ENCODE data around the gene LUC7L2. TPM values are rescaled to one million over a fixed set of nuclear protein-coding genes. Genes with fewer than 3 reads are reported as not detected.
"Not testable (repeated sequence)": the region's sequence is repeated elsewhere in the genome, so short reads cannot be mapped to it uniquely, and the experiment has no call there.

The LUC7L2 gene
- total and polyA plus RNA-seq, 9 donors: 28.5 to 80.4 (median 61.0) TPM

GRCh38 chr7:139422126-139422525 lies 62.4 kb downstream of the LUC7L2 start:
- Histone ChIP-seq H3K4me1 (ENCODE audit: control insufficient read depth, insufficient read depth, low read length) (no peaks in the 10 kb centered on the region), H3K9me3 (replicated peaks; ENCODE audit: control insufficient read depth, low read depth, low read length) (no peaks in the 10 kb centered on the region), H3K36me3 (ENCODE audit: control insufficient read depth, insufficient read depth, low read length) (peaks cover 34% of the 10 kb centered on the region), H3K27ac (ENCODE audit: low read length) (no peak overlapping the region), H3K27me3 (ENCODE audit: control insufficient read depth, insufficient read depth, low read length) (no peaks in the 10 kb centered on the region), H3K4me3 (ENCODE audit: low read length) (no peak overlapping the region)
- 58% methylated on average over 4 of the region's 7 CpGs for WGBS (ENCODE audit: insufficient coverage)
- no peak for DNase-seq

GRCh38 chr7:139423091-139423490 lies 63.4 kb downstream of the LUC7L2 start:
- no peak overlapping the region for H3K27ac ChIP-seq (ENCODE audit: low read length)
- no peaks in the 10 kb centered on the region for H3K27me3 ChIP-seq (ENCODE audit: control insufficient read depth, insufficient read depth, low read length)
- no peak overlapping the region for H3K4me3 ChIP-seq (ENCODE audit: low read length)
- WGBS (ENCODE audit: insufficient coverage): 100% methylated on average over 1 of the region's 4 CpGs
- no peaks in the 10 kb centered on the region for H3K9me3 ChIP-seq (replicated peaks; ENCODE audit: control insufficient read depth, low read depth, low read length)
- DNase-seq: no peak
- peaks cover 32% of the 10 kb centered on the region for H3K36me3 ChIP-seq (ENCODE audit: control insufficient read depth, insufficient read depth, low read length)
- H3K4me1 ChIP-seq (ENCODE audit: control insufficient read depth, insufficient read depth, low read length): no peaks in the 10 kb centered on the region

- DNase-seq: no peak
- Histone ChIP-seq H3K4me1 (ENCODE audit: control insufficient read depth, insufficient read depth, low read length) (no peaks in the 10 kb centered on the region), H3K27me3 (ENCODE audit: control insufficient read depth, insufficient read depth, low read length) (no peaks in the 10 kb centered on the region), H3K27ac (ENCODE audit: low read length) (no peak overlapping the region), H3K4me3 (ENCODE audit: low read length) (no peak overlapping the region), H3K9me3 (replicated peaks; ENCODE audit: control insufficient read depth, low read depth, low read length) (no peaks in the 10 kb centered on the region), H3K36me3 (ENCODE audit: control insufficient read depth, insufficient read depth, low read length) (peaks cover 33% of the 10 kb centered on the region)
- WGBS (ENCODE audit: insufficient coverage): no CpG with 5 or more reads among the region's 4 CpGs
These were observed 64.3 kb downstream of the LUC7L2 start for GRCh38 chr7:139424004-139424403.

- not testable (repeated sequence) for H3K4me1 ChIP-seq (ENCODE audit: control insufficient read depth, insufficient read depth, low read length); H3K4me3 ChIP-seq (ENCODE audit: low read length); H3K27me3 ChIP-seq (ENCODE audit: control insufficient read depth, insufficient read depth, low read length); H3K9me3 ChIP-seq (replicated peaks; ENCODE audit: control insufficient read depth, low read depth, low read length); DNase-seq; H3K27ac ChIP-seq (ENCODE audit: low read length)
- peaks cover 27% of the 10 kb centered on the region for H3K36me3 ChIP-seq (ENCODE audit: control insufficient read depth, insufficient read depth, low read length)
- WGBS (ENCODE audit: insufficient coverage): 98% methylated on average over 6 of the region's 10 CpGs
These were observed 66.0 kb downstream of the LUC7L2 start for GRCh38 chr7:139425701-139426100.

- Histone ChIP-seq H3K9me3 (replicated peaks; ENCODE audit: control insufficient read depth, low read depth, low read length) (no peaks in the 10 kb centered on the region), H3K4me3 (ENCODE audit: low read length) (no peak overlapping the region), H3K27ac (ENCODE audit: low read length) (no peak overlapping the region), H3K27me3 (ENCODE audit: control insufficient read depth, insufficient read depth, low read length) (no peaks in the 10 kb centered on the region), H3K4me1 (ENCODE audit: control insufficient read depth, insufficient read depth, low read length) (no peaks in the 10 kb centered on the region), H3K36me3 (ENCODE audit: control insufficient read depth, insufficient read depth, low read length) (peaks cover 26% of the 10 kb centered on the region)
- WGBS (ENCODE audit: insufficient coverage): 97% methylated on average over 5 of the region's 12 CpGs
- no peak for DNase-seq
These were observed 66.7 kb downstream of the LUC7L2 start for GRCh38 chr7:139426258-139427028.

GRCh38 chr7:139427029-139427420 lies 67.3 kb downstream of the LUC7L2 start:
- Histone ChIP-seq H3K4me3 (ENCODE audit: low read length) (no peak overlapping the region), H3K27ac (ENCODE audit: low read length) (no peak overlapping the region), H3K36me3 (ENCODE audit: control insufficient read depth, insufficient read depth, low read length) (peaks cover 23% of the 10 kb centered on the region), H3K27me3 (ENCODE audit: control insufficient read depth, insufficient read depth, low read length) (no peaks in the 10 kb centered on the region), H3K9me3 (replicated peaks; ENCODE audit: control insufficient read depth, low read depth, low read length) (no peaks in the 10 kb centered on the region), H3K4me1 (ENCODE audit: control insufficient read depth, insufficient read depth, low read length) (no peaks in the 10 kb centered on the region)
- no peak for DNase-seq
- WGBS (ENCODE audit: insufficient coverage): 75% methylated on average over 1 of the region's 1 CpG

GRCh38 chr7:139427788-139428187 lies 68.1 kb downstream of the LUC7L2 start:
- Histone ChIP-seq H3K36me3 (ENCODE audit: control insufficient read depth, insufficient read depth, low read length) (peaks cover 17% of the 10 kb centered on the region), H3K4me3 (ENCODE audit: low read length) (no peak overlapping the region), H3K4me1 (ENCODE audit: control insufficient read depth, insufficient read depth, low read length) (no peaks in the 10 kb centered on the region), H3K9me3 (replicated peaks; ENCODE audit: control insufficient read depth, low read depth, low read length) (no peaks in the 10 kb centered on the region), H3K27me3 (ENCODE audit: control insufficient read depth, insufficient read depth, low read length) (no peaks in the 10 kb centered on the region), H3K27ac (ENCODE audit: low read length) (no peak overlapping the region)
- DNase-seq: no peak
- 100% methylated on average over 1 of the region's 7 CpGs for WGBS (ENCODE audit: insufficient coverage)

GRCh38 chr7:139429735-139430134 lies 70.0 kb downstream of the LUC7L2 start:
- H3K36me3 ChIP-seq (ENCODE audit: control insufficient read depth, insufficient read depth, low read length); DNase-seq; H3K27me3 ChIP-seq (ENCODE audit: control insufficient read depth, insufficient read depth, low read length); H3K4me3 ChIP-seq (ENCODE audit: low read length); H3K4me1 ChIP-seq (ENCODE audit: control insufficient read depth, insufficient read depth, low read length); H3K27ac ChIP-seq (ENCODE audit: low read length); H3K9me3 ChIP-seq (replicated peaks; ENCODE audit: control insufficient read depth, low read depth, low read length): not testable (repeated sequence)
- WGBS (ENCODE audit: insufficient coverage): 70% methylated on average over 4 of the region's 14 CpGs

- peaks cover 5% of the 10 kb centered on the region for H3K4me1 ChIP-seq (ENCODE audit: control insufficient read depth, insufficient read depth, low read length)
- H3K27ac ChIP-seq (ENCODE audit: low read length): no peak overlapping the region
- H3K9me3 ChIP-seq (replicated peaks; ENCODE audit: control insufficient read depth, low read depth, low read length): no peaks in the 10 kb centered on the region
- H3K36me3 ChIP-seq (ENCODE audit: control insufficient read depth, insufficient read depth, low read length): peaks cover 7% of the 10 kb centered on the region
- 94% methylated on average over 3 of the region's 4 CpGs for WGBS (ENCODE audit: insufficient coverage)
- H3K27me3 ChIP-seq (ENCODE audit: control insufficient read depth, insufficient read depth, low read length): no peaks in the 10 kb centered on the region
- no peak for DNase-seq
- no peak overlapping the region for H3K4me3 ChIP-seq (ENCODE audit: low read length)
These were observed 70.7 kb downstream of the LUC7L2 start for GRCh38 chr7:139430443-139430842.

GRCh38 chr7:139431010-139431409 lies 71.3 kb downstream of the LUC7L2 start:
- Histone ChIP-seq H3K36me3 (ENCODE audit: control insufficient read depth, insufficient read depth, low read length) (peaks cover 7% of the 10 kb centered on the region), H3K27ac (ENCODE audit: low read length) (no peak overlapping the region), H3K27me3 (ENCODE audit: control insufficient read depth, insufficient read depth, low read length) (no peaks in the 10 kb centered on the region), H3K9me3 (replicated peaks; ENCODE audit: control insufficient read depth, low read depth, low read length) (no peaks in the 10 kb centered on the region), H3K4me1 (ENCODE audit: control insufficient read depth, insufficient read depth, low read length) (peaks cover 5% of the 10 kb centered on the region), H3K4me3 (ENCODE audit: low read length) (no peak overlapping the region)
- WGBS (ENCODE audit: insufficient coverage): 60% methylated on average over 1 of the region's 2 CpGs
- DNase-seq: no peak

GRCh38 chr7:139431459-139431858 lies 71.8 kb downstream of the LUC7L2 start:
- no CpG with 5 or more reads among the region's 3 CpGs for WGBS (ENCODE audit: insufficient coverage)
- H3K9me3 ChIP-seq (replicated peaks; ENCODE audit: control insufficient read depth, low read depth, low read length): no peaks in the 10 kb centered on the region
- no peak overlapping the region for H3K27ac ChIP-seq (ENCODE audit: low read length)
- H3K27me3 ChIP-seq (ENCODE audit: control insufficient read depth, insufficient read depth, low read length): no peaks in the 10 kb centered on the region
- H3K4me1 ChIP-seq (ENCODE audit: control insufficient read depth, insufficient read depth, low read length): peaks cover 5% of the 10 kb centered on the region
- peaks cover 7% of the 10 kb centered on the region for H3K36me3 ChIP-seq (ENCODE audit: control insufficient read depth, insufficient read depth, low read length)
- DNase-seq: no peak
- H3K4me3 ChIP-seq (ENCODE audit: low read length): no peak overlapping the region

Measured in muscle of leg (tissue), 11 donors.